Epithelial cell of proximal tubule (primary cell): Measurements from ENCODE around the gene PTPRJ. TPM values are rescaled to one million over a fixed set of nuclear protein-coding genes. Genes with fewer than 3 reads are reported as not detected.

ENCODE experiments used
- DNase-seq: peaks from one replicate; pipeline ENCODE4 v3.0.0-alpha.2; 2011; ENCODE audit warnings: low read depth
- H3K4me3 ChIP-seq: 2 replicates; pipeline ENCODE4 v1.5.1; 2011; ENCODE audit warnings: low read depth, mild to moderate bottlenecking, low read length
- CTCF ChIP-seq: conservative IDR thresholded peaks from 2 replicates; pipeline ENCODE4 v1.5.1; 2012; ENCODE audit warnings: low read depth, mild to moderate bottlenecking, low read length
- total RNA-seq: library from RNA; depleted of rRNA; stranded (reverse); fragments of >200 nt; gene quantifications from 2 replicates; pipeline ENCODE4 v1.2.3, GENCODE V29; 2015

Gene PTPRJ
- total RNA-seq, 1 donor from 2014 or later: 43.9 TPM

- no peak for TF ChIP-seq CTCF
- no peak overlapping the region for H3K4me3 ChIP-seq
- no peak for DNase-seq
Observed at GRCh38 chr11:48074425-48075181, 94.2 kb downstream of the PTPRJ start.

GRCh38 chr11:48075637-48076036 lies 95.3 kb downstream of the PTPRJ start:
- no peak for TF ChIP-seq CTCF
- H3K4me3 ChIP-seq: no peak overlapping the region
- no peak for DNase-seq

GRCh38 chr11:48077251-48077650 lies 96.9 kb downstream of the PTPRJ start:
- no peak for TF ChIP-seq CTCF
- no peak for DNase-seq
- no peak overlapping the region for H3K4me3 ChIP-seq

- no peak for DNase-seq
- H3K4me3 ChIP-seq: no peak overlapping the region
- no peak for TF ChIP-seq CTCF
Observed at GRCh38 chr11:48078689-48079088, 98.3 kb downstream of the PTPRJ start.

GRCh38 chr11:48079596-48079995 lies 99.2 kb downstream of the PTPRJ start:
- no peak for DNase-seq
- TF ChIP-seq CTCF: no peak

GRCh38 chr11:48080301-48080861 lies 100.0 kb downstream of the PTPRJ start:
- no peak overlapping the region for H3K4me3 ChIP-seq
- no peak for TF ChIP-seq CTCF
- no peak for DNase-seq

More at GRCh38 chr11:48079596-48079995, 99.2 kb downstream of the PTPRJ start:
- no peak overlapping the region for H3K4me3 ChIP-seq
